HEK293 (cell line): Measurements from ENCODE around the gene ABCC3.

ENCODE experiments used
- PATZ1 ChIP-seq: fragments of 450-650 bp; formaldehyde crosslinking; IDR thresholded peaks from 2 replicates; pipeline ENCODE4 v1.5.1; 2016; ENCODE audit warnings: missing biosample characterization, missing genetic modification characterization
- REPIN1 ChIP-seq: fragments of 450-650 bp; formaldehyde crosslinking; IDR thresholded peaks from 2 replicates; pipeline ENCODE4 v1.5.1; 2017; ENCODE audit warnings: missing biosample characterization, missing genetic modification characterization, low read depth
- ZNF629 ChIP-seq: fragments of 450-650 bp; formaldehyde crosslinking; IDR thresholded peaks from 2 replicates; pipeline ENCODE4 v1.5.1; 2017; ENCODE audit warnings: missing biosample characterization, missing genetic modification characterization
- ZNF639 ChIP-seq: fragments of 450-650 bp; formaldehyde crosslinking; IDR thresholded peaks from 2 replicates; pipeline ENCODE4 v1.5.1; 2016; ENCODE audit warnings: missing biosample characterization, missing genetic modification characterization
- TF ChIP-seq, protein P1 (sequence below): fragments of 450-650 bp; IDR thresholded peaks from 2 replicates; pipeline ENCODE4 v1.5.1; 2018; ENCODE audit warnings: missing biosample characterization, missing genetic modification characterization
- TF ChIP-seq, protein P2 (sequence below): fragments of 450-650 bp; formaldehyde crosslinking; IDR thresholded peaks from 2 replicates; pipeline ENCODE4 v1.5.1; 2016; ENCODE audit warnings: missing biosample characterization, missing genetic modification characterization
- TF ChIP-seq, protein P3 (sequence below): fragments of 450-650 bp; formaldehyde crosslinking; IDR thresholded peaks from 2 replicates; pipeline ENCODE4 v1.5.1; 2016; ENCODE audit warnings: missing biosample characterization, missing genetic modification characterization

- TF ChIP-seq, protein P1, sequence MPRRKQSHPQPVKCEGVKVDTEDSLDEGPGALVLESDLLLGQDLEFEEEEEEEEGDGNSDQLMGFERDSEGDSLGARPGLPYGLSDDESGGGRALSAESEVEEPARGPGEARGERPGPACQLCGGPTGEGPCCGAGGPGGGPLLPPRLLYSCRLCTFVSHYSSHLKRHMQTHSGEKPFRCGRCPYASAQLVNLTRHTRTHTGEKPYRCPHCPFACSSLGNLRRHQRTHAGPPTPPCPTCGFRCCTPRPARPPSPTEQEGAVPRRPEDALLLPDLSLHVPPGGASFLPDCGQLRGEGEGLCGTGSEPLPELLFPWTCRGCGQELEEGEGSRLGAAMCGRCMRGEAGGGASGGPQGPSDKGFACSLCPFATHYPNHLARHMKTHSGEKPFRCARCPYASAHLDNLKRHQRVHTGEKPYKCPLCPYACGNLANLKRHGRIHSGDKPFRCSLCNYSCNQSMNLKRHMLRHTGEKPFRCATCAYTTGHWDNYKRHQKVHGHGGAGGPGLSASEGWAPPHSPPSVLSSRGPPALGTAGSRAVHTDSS: no peak
- no peak for TF ChIP-seq PATZ1 (tag by site-specific recombination)
- no peak for TF ChIP-seq ZNF639 (tag by site-specific recombination)
- TF ChIP-seq, protein P2, sequence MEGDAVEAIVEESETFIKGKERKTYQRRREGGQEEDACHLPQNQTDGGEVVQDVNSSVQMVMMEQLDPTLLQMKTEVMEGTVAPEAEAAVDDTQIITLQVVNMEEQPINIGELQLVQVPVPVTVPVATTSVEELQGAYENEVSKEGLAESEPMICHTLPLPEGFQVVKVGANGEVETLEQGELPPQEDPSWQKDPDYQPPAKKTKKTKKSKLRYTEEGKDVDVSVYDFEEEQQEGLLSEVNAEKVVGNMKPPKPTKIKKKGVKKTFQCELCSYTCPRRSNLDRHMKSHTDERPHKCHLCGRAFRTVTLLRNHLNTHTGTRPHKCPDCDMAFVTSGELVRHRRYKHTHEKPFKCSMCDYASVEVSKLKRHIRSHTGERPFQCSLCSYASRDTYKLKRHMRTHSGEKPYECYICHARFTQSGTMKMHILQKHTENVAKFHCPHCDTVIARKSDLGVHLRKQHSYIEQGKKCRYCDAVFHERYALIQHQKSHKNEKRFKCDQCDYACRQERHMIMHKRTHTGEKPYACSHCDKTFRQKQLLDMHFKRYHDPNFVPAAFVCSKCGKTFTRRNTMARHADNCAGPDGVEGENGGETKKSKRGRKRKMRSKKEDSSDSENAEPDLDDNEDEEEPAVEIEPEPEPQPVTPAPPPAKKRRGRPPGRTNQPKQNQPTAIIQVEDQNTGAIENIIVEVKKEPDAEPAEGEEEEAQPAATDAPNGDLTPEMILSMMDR (tag by site-specific recombination): no peak
- TF ChIP-seq, protein P3, sequence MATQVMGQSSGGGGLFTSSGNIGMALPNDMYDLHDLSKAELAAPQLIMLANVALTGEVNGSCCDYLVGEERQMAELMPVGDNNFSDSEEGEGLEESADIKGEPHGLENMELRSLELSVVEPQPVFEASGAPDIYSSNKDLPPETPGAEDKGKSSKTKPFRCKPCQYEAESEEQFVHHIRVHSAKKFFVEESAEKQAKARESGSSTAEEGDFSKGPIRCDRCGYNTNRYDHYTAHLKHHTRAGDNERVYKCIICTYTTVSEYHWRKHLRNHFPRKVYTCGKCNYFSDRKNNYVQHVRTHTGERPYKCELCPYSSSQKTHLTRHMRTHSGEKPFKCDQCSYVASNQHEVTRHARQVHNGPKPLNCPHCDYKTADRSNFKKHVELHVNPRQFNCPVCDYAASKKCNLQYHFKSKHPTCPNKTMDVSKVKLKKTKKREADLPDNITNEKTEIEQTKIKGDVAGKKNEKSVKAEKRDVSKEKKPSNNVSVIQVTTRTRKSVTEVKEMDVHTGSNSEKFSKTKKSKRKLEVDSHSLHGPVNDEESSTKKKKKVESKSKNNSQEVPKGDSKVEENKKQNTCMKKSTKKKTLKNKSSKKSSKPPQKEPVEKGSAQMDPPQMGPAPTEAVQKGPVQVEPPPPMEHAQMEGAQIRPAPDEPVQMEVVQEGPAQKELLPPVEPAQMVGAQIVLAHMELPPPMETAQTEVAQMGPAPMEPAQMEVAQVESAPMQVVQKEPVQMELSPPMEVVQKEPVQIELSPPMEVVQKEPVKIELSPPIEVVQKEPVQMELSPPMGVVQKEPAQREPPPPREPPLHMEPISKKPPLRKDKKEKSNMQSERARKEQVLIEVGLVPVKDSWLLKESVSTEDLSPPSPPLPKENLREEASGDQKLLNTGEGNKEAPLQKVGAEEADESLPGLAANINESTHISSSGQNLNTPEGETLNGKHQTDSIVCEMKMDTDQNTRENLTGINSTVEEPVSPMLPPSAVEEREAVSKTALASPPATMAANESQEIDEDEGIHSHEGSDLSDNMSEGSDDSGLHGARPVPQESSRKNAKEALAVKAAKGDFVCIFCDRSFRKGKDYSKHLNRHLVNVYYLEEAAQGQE (tag by site-specific recombination): no peak
- TF ChIP-seq ZNF629 (tag by site-specific recombination): no peak
- no peak for TF ChIP-seq REPIN1 (tag by site-specific recombination)
Measured at GRCh38 chr17:50588391-50589049, 46.2 kb upstream of the ABCC3 start.
